T-helper 1 cell treated with Interleukin-12 subunit alpha and Interleukin-12 subunit beta and Interleukin-4 antibody, amounts not matched to agents 30 μg/mL and 1 μg/mL, for 36 hours (primary cell): ENCODE data around the gene KIF1B.
A peak's percentile ranks its signal among the peaks of the same experiment; 100 is the strongest.
"Not testable (repeated sequence)": the region's sequence is repeated elsewhere in the genome, so short reads cannot be mapped to it uniquely, and the experiment has no call there.

ENCODE experiments used
- H3K27ac Mint-ChIP-seq: one replicate; pipeline ENCODE4 v1.8.0; 2021; ENCODE audit warnings: mild to moderate bottlenecking, mixed read lengths
- H3K27me3 Mint-ChIP-seq: one replicate; pipeline ENCODE4 v1.8.0; 2021; ENCODE audit warnings: low read depth, mixed read lengths
- H3K36me3 Mint-ChIP-seq: one replicate; pipeline ENCODE4 v1.8.0; 2021; ENCODE audit warnings: low read depth, mixed read lengths
- H3K4me1 Mint-ChIP-seq: one replicate; pipeline ENCODE4 v1.8.0; 2021; ENCODE audit warnings: low read depth, mixed read lengths
- H3K4me3 Mint-ChIP-seq: one replicate; pipeline ENCODE4 v1.8.0; 2021; ENCODE audit warnings: mild to moderate bottlenecking, moderate library complexity, mixed read lengths
- H3K9me3 Mint-ChIP-seq: one replicate; pipeline ENCODE4 v1.8.0; 2021; ENCODE audit warnings: mixed read lengths

The KIF1B gene

DNA sequence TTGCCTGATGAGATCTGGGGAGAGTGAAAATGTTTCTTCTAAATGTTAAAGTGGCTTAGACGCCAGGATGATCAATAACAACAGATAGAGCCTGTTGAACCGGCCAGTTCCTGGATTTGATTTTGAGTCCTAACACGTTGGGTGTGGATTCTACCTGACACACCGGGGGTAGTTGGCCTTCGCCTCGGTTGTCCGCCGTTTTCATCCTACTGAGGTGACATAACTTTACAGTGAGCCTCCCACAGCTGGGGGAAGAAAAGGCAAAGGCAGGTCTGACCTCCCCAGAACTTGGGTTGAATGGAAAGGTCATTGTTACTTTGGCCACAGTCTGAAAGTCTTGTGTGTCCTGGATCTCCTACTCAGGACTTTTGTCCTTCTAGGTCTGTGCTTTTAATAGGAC, 189.6 kb downstream of the KIF1B start:
- H3K4me3 Mint-ChIP-seq: peak overlapping the region; percentile 86
- H3K27me3 Mint-ChIP-seq: no peaks in the 10 kb centered on the region
- peaks cover 23% of the 10 kb centered on the region for H3K4me1 Mint-ChIP-seq
- peaks cover 21% of the 10 kb centered on the region for H3K36me3 Mint-ChIP-seq
- peak overlapping the region; percentile 55 for H3K27ac Mint-ChIP-seq
- H3K9me3 Mint-ChIP-seq: no peaks in the 10 kb centered on the region

DNA sequence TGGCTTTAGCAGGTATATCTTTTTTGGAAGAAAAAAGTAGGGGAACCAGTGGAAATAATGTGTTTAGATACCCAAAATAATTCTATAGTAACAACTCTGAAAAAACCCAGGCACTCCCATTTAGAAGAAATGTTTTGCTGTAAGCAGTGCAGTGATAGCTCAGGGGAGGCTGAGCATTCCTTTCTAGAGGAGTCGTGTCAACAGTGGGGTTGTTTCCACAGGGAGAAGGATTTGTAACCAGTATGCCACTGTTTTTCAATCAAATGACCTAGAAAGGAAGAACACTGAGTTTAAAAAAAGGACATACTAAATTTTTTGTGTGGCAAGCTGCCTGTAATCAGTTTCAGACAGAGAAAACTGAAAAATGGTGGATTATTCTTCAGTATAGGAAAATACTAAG, 190.9 kb downstream of the KIF1B start:
- Mint-ChIP-seq H3K4me3 (no peak overlapping the region), H3K4me1 (peaks cover 23% of the 10 kb centered on the region), H3K9me3 (no peaks in the 10 kb centered on the region), H3K27ac (no peak overlapping the region), H3K36me3 (peaks cover 21% of the 10 kb centered on the region), H3K27me3 (no peaks in the 10 kb centered on the region)

DNA sequence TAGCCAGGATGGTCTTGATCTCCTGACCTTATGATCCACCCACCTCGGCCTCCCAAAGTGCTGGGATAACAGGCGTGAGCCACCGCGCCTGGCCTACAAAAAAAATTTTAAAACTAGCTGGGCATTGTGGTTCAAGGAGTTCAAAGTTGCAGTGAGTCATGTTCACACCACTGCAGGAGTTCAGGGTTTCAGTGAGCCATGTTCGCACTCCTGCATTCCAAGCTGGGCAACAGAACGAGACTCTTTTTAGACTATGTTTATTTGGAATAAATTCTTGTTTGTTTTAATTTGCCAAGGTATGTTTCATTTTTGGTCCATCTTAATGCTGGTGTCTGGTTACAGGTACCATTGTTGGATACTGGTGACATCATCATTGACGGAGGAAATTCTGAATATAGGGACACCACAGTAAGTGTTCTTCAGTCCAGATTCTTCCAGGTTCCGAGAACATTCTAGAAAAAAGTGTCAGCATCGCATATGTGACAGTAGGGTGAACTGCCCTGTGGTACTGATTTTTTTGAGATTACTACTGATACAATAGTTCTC, 192.4 kb downstream of the KIF1B start:
- H3K36me3 Mint-ChIP-seq: peaks cover 29% of the 10 kb centered on the region

DNA sequence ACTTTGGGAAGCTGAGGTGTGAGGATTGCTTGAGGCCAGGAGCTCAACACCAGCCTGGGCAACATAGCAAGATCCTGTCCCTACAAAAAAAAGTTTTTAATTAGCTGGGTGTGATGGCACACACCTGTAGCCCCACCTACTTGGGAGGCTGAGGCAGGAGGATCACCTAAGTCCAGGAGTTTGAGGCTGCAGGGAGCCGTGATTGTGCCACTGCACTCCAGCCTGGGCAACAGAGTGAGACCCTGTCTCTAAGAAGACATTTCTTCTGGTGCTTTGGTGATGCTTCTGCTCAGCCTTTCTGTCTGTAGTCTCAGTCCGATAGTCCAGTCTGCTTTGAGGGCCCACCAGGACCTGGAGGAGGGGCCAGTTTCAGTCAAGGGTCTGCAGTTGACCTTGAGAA, 196.8 kb downstream of the KIF1B start:
- no peaks in the 10 kb centered on the region for H3K9me3 Mint-ChIP-seq
- H3K36me3 Mint-ChIP-seq: peaks cover 52% of the 10 kb centered on the region
- no peak overlapping the region for H3K4me3 Mint-ChIP-seq
- H3K27ac Mint-ChIP-seq: no peak overlapping the region
- no peaks in the 10 kb centered on the region for H3K4me1 Mint-ChIP-seq
- no peaks in the 10 kb centered on the region for H3K27me3 Mint-ChIP-seq

More for the DNA sequence above, 192.4 kb downstream of the KIF1B start:
- Mint-ChIP-seq H3K4me3 (no peak overlapping the region), H3K9me3 (no peaks in the 10 kb centered on the region), H3K27me3 (no peaks in the 10 kb centered on the region), H3K4me1 (peaks cover 20% of the 10 kb centered on the region), H3K27ac (no peak overlapping the region)

DNA sequence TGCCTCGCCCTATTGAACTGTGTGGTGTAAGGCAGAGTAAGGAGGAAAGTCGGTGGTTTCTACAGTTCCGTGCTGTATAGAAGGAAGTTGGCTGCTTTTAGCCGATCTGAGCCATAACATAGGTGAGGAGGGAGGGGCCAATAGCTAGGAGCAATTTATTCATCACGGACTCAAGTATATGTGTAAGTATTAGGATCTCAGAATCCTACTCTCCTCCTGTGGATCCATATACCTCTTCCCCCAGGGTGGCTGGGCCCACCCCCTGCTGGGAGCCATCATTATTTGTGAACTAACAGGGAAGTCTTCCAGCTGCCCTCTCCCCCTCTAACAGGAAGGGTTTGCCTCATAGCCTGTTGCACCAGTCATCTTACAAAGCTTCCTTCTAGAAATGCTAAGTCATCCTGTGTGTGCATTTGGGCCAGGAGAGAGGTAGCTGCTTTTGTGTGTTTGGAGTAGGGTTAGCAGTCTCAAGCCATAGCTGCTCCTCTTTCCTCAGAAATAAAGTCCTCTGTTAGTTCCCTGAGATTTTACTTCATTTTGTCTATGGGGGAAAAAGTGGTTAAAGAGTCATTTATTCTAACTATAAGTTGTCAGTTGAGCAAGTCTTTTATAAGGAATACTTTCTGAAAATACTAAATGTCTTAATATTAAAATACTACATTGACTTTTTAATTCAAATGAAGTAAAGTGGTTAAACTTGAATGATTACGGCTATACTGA, 205.0 kb downstream of the KIF1B start:
- H3K4me1 Mint-ChIP-seq: peaks cover 17% of the 10 kb centered on the region
- H3K27ac Mint-ChIP-seq: peak overlapping the region; percentile 96
- H3K4me3 Mint-ChIP-seq: peak overlapping the region; percentile 64
- peaks cover 70% of the 10 kb centered on the region for H3K36me3 Mint-ChIP-seq
- H3K27me3 Mint-ChIP-seq: no peaks in the 10 kb centered on the region
- no peaks in the 10 kb centered on the region for H3K9me3 Mint-ChIP-seq

DNA sequence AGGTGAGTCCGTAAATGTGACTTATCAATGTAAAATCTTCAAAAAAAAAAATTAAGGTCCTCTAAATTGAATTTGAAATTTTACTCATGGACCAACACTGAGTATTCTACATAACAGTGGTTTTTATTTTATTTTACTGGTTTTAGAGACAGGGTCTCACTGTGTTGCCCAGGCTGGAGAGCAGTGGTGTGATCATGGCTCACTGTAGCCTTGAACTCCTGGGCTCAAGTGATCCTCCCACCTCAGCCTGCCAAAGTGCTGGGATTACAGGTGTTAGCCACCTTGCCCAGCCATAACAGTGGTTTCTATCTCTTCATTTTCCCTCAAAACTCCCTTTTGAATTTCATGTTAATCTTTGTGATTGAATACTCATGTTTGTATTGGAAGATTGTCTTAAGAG, 205.6 kb downstream of the KIF1B start:
- not testable (repeated sequence) for H3K27me3 Mint-ChIP-seq, H3K4me3 Mint-ChIP-seq, H3K9me3 Mint-ChIP-seq
- H3K27ac Mint-ChIP-seq: peak overlapping the region; percentile 5
- H3K36me3 Mint-ChIP-seq: peaks cover 70% of the 10 kb centered on the region
- peaks cover 17% of the 10 kb centered on the region for H3K4me1 Mint-ChIP-seq

DNA sequence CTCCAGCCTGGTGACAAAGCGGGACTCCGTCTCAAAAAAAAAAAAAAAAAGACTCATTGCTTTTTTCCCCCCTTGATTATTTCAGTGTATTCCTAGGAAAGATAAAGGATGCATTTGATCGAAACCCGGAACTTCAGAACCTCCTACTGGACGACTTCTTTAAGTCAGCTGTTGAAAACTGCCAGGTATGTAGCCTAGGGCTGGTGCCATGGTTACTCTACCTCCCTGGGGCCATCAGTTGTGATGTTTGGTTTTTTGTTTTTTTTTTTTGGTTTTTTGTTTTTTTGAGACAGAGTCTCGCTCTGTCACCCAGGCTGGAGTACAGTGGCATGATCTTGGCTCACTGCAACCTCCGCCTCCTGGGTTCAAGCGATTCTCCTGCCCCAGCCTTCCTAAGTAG, 208.4 kb downstream of the KIF1B start:
- not testable (repeated sequence) for H3K9me3 Mint-ChIP-seq, H3K27me3 Mint-ChIP-seq, H3K4me3 Mint-ChIP-seq
- H3K4me1 Mint-ChIP-seq: peaks cover 15% of the 10 kb centered on the region
- H3K27ac Mint-ChIP-seq: peak overlapping the region; percentile 45
- peaks cover 45% of the 10 kb centered on the region for H3K36me3 Mint-ChIP-seq

DNA sequence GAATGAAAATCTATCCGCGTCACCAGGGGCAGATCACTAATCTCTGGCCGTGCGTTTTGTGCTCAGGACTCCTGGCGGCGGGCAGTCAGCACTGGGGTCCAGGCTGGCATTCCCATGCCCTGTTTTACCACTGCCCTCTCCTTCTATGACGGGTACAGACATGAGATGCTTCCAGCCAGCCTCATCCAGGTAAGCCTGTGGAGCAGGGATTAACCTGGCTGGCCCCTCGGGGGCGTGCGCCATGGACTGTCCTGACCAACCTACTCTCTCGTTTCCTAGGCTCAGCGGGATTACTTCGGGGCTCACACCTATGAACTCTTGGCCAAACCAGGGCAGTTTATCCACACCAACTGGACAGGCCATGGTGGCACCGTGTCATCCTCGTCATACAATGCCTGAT, 209.0 kb downstream of the KIF1B start:
- H3K9me3 Mint-ChIP-seq: no peaks in the 10 kb centered on the region
- peaks cover 41% of the 10 kb centered on the region for H3K36me3 Mint-ChIP-seq
- no peaks in the 10 kb centered on the region for H3K27me3 Mint-ChIP-seq
- peaks cover 11% of the 10 kb centered on the region for H3K4me1 Mint-ChIP-seq
- H3K27ac Mint-ChIP-seq: peak overlapping the region; percentile 55
- H3K4me3 Mint-ChIP-seq: no peak overlapping the region

DNA sequence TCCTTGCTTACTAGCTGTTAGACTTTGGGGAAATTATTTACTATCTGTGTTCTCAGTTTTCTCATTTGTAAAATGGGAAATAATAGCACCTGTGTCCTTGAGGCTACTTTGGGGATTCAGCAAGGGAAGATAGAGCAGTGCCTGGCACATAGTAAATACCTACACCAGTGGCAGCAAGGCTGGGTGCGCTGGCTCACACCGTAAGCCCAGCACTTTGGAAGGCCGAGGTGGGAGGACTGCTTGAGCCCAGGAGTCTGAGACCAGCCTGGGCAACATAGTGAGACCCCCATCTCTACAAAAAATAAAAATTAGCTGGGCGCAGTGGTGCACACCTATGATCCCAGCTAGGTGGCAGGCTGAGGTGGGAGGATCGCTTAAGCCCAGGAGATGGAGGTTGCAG, 211.3 kb downstream of the KIF1B start:
- no peak overlapping the region for H3K27ac Mint-ChIP-seq
- H3K4me3 Mint-ChIP-seq: no peak overlapping the region
- no peaks in the 10 kb centered on the region for H3K27me3 Mint-ChIP-seq
- peaks cover 29% of the 10 kb centered on the region for H3K36me3 Mint-ChIP-seq
- no peaks in the 10 kb centered on the region for H3K4me1 Mint-ChIP-seq
- no peaks in the 10 kb centered on the region for H3K9me3 Mint-ChIP-seq

DNA sequence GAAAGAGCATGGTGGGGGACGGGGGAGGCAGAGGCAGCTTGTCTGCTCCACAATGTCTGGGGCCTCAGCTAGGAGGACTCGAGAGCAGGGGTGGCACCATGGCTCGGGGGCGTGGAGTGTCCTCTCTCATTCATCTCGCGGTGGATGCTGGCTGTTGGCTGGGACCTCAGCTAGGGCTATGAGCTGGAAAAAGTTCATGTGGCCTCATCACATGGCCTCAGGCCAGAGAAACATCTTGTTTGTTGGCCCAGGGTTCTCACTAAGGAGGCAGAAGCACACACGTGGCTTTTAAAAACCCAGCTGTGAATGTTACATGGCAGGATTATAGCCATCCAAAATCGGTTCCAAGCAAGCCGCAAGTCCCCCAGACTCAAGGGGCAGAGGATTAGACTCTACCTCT, 213.7 kb downstream of the KIF1B start:
- Mint-ChIP-seq H3K9me3 (no peaks in the 10 kb centered on the region), H3K36me3 (peaks cover 16% of the 10 kb centered on the region), H3K27ac (no peak overlapping the region), H3K27me3 (no peaks in the 10 kb centered on the region), H3K4me3 (no peak overlapping the region), H3K4me1 (peaks cover 6% of the 10 kb centered on the region)

DNA sequence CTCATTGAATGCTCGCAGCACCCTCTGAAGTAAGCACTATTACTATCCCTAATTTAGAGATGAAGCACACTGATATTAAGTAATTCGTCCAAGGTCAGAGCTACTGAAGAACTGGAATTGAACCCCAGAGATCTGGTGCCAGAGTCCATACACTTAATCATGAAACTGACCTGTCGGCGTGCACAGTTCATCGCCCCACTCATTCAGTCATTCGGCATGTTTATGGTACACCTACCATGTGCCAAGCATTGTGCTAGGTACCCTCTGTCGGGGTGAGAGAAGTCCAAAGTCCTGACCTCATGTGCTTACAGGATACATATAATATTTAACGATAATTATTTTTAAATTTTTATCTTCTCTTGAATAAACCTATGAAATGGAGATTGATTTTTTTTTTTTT, 214.3 kb downstream of the KIF1B start:
- Mint-ChIP-seq H3K27ac (no peak overlapping the region), H3K36me3 (peaks cover 10% of the 10 kb centered on the region), H3K4me1 (peaks cover 6% of the 10 kb centered on the region), H3K9me3 (no peaks in the 10 kb centered on the region), H3K27me3 (no peaks in the 10 kb centered on the region), H3K4me3 (no peak overlapping the region)

DNA sequence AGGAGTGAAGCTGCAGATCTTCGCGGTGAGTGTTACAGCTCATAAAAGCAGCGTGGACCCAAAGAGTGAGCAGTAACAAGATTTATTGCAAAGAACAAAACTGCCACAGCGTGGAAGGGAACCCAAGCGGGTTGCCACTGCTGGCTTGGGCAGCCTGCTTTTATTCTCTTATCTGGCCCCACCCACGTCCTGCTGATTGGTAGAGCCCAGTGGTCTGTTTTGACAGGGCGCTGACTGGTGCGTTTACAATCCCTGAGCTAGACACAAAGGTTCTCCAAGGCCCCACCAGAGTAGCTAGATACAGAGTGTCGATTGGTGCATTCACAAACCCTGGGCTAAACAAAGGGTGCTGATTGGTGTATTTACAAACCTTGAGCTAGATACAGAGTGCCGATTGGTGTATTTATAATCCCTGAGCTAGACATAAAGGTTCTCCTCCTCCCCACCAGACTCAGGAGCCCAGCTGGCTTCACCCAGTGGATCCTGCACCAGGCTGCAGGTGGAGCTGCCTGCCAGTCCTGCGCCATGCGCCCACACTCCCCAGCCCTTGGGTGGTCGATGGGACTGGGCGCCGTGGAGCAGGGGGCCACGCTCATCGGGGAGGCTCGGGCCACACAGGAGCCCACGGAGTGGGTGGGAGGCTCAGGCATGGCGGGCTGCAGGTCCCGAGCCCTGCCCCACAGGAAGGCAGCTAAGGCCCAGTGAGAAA, 215.6 kb downstream of the KIF1B start:
- H3K36me3 Mint-ChIP-seq, H3K9me3 Mint-ChIP-seq, H3K27me3 Mint-ChIP-seq, H3K4me3 Mint-ChIP-seq, H3K27ac Mint-ChIP-seq: not testable (repeated sequence)
- peaks cover 15% of the 10 kb centered on the region for H3K4me1 Mint-ChIP-seq

DNA sequence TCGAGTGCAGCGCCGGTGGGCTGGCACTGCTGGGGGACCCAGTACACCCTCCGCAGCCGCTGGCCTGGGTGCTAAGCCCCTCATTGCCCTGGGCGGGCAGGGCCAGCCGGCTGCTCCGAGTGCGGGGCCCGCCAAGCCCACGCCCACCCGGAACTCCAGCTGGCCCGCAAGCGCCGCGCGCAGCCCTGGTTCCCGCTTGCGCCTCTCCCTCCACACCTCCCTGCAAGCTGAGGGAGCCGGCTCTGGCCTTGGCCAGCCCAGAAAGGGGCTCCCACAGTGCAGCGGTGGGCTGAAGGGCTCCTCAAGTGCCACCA, 216.1 kb downstream of the KIF1B start:
- not testable (repeated sequence) for H3K27ac Mint-ChIP-seq, H3K9me3 Mint-ChIP-seq, H3K27me3 Mint-ChIP-seq, H3K4me3 Mint-ChIP-seq, H3K36me3 Mint-ChIP-seq
- H3K4me1 Mint-ChIP-seq: peaks cover 20% of the 10 kb centered on the region

DNA sequence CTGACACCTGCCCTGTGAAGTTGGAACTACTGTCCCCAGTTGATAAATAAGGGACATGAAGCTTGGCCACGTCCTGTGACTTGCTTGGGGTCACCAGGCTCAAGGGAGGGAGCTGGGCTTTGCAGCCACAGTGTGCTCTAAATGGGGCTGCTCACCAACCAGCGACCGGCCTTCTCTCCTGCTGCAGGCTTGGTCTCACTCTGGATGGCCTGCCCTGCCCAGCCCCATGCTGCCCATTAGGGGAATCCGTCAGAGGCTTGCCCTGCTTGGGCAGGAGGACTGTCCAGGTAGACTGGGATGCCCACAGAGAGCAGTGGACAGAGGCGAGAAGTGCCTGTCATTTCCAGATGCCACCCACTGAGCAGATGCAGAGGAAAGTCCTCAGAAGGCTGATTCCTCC, 218.6 kb downstream of the KIF1B start:
- no peak overlapping the region for H3K4me3 Mint-ChIP-seq
- H3K36me3 Mint-ChIP-seq: no peaks in the 10 kb centered on the region
- H3K27ac Mint-ChIP-seq: no peak overlapping the region
- peaks cover 21% of the 10 kb centered on the region for H3K4me1 Mint-ChIP-seq
- no peaks in the 10 kb centered on the region for H3K9me3 Mint-ChIP-seq
- H3K27me3 Mint-ChIP-seq: no peaks in the 10 kb centered on the region

DNA sequence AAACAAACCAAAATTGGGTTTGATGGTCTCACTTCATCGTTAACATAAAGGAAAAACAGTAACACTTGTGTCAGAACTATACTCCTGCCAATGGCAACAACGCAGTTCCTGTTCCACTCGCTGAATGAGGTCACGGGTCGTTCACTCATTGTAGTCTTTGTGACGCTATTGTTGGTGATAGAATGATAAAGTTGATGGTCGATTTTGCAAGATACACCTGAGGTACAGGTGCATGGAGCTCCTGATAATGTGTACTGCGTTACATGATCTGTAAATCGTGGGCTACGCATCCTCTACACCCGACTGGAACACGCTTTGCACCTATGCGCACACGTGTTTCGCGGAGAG, 219.5 kb downstream of the KIF1B start:
- peak overlapping the region; percentile 93 for H3K4me3 Mint-ChIP-seq

More for the DNA sequence above, 219.5 kb downstream of the KIF1B start:
- Mint-ChIP-seq H3K36me3 (no peaks in the 10 kb centered on the region), H3K9me3 (no peaks in the 10 kb centered on the region), H3K27me3 (no peaks in the 10 kb centered on the region), H3K4me1 (peaks cover 21% of the 10 kb centered on the region), H3K27ac (peak overlapping the region; percentile 67)
